ENCODE data around the gene MPZL1.

The MPZL1 gene

DNA sequence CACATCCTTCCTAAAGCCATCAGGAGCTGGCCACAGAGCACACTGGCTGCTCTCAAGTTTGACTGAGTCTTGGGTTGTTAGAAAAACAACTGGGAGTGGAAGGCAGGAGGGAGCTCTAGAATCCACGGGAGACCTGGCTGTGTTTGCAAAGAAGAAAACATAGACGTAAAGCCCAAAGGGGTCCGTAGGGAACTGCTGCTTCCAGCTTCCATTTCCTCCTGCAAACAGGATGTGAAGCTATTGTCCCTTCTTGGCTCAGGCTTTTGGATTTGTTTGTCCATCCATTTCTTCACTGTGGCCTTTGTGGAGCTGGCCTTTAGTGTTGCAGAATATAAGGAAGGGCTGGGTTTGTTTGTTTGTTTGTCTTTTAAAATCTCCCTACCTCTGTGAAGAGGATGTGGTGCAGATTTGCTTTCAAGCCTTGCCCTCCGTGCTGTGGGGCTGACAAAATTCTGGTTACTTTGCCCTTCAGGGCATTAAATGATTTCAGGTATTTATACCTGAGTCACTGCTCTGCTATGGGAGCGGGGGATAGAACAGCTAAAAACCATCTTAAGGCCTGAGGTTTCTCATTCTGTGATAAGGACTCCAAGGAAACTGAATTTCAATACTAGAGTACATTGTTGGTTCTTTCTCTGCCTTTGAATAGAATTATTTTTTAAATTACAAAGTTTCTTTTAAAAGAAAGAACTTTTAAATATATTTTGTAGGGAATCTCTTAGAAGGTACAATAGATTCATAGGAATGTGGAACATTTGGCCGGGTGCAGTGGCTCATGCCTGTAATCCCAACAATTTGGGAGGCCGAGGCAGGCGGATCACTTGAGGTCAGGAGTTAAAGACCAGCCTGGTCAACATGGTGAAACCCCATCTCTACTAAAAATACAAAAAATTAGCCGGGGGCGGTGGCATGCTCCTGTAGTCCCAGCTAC is 74.3 kb downstream of the MPZL1 start:
- H3K27ac ChIP-seq: peak overlapping the region; percentile 97
- TF ChIP-seq, protein P1, sequence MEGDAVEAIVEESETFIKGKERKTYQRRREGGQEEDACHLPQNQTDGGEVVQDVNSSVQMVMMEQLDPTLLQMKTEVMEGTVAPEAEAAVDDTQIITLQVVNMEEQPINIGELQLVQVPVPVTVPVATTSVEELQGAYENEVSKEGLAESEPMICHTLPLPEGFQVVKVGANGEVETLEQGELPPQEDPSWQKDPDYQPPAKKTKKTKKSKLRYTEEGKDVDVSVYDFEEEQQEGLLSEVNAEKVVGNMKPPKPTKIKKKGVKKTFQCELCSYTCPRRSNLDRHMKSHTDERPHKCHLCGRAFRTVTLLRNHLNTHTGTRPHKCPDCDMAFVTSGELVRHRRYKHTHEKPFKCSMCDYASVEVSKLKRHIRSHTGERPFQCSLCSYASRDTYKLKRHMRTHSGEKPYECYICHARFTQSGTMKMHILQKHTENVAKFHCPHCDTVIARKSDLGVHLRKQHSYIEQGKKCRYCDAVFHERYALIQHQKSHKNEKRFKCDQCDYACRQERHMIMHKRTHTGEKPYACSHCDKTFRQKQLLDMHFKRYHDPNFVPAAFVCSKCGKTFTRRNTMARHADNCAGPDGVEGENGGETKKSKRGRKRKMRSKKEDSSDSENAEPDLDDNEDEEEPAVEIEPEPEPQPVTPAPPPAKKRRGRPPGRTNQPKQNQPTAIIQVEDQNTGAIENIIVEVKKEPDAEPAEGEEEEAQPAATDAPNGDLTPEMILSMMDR (conservative IDR thresholded peaks at IDR 0.05; ENCODE audit: low read depth): no peak
- peak; percentile 54 for DNase-seq (ENCODE audit: low spot score)
- ChIA-PET CTCF (interaction anchor here (1.2 kb wide), 1 partner anchor 81 kb away, joined by 4 read pairs; no protein-coding TSS in a partner anchor), POLR2A (ENCODE audit: low non-redundant PET) (interaction anchor here (0.6 kb wide), 1 partner anchor 72 kb away, joined by 3 read pairs; no protein-coding TSS in a partner anchor)

DNA sequence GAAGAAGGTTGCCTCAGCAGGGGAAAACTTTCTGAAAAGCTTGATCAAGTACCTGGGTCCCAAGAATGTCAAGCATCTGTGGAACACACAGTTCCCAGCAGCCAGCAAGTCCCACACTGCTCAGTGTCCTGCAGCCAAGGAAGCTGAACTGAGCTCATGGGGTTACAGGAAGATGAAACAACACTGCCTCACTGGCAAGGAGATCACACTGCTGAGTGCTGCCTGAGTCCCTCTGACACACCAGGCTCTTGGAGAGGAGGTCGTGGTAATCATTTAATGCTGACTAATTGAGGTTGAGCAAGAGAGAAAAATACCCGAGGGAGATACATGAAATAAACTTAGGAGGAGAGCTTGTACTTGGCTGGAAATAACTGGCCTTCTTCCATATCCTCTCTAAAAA is 75.2 kb downstream of the MPZL1 start:
- ChIA-PET POLR2A (ENCODE audit: low non-redundant PET) (no interaction called here), CTCF (interaction anchor here (1.2 kb wide), 1 partner anchor 82 kb away, joined by 4 read pairs; no protein-coding TSS in a partner anchor)
- peak; percentile 87 for DNase-seq (ENCODE audit: low spot score)

DNA sequence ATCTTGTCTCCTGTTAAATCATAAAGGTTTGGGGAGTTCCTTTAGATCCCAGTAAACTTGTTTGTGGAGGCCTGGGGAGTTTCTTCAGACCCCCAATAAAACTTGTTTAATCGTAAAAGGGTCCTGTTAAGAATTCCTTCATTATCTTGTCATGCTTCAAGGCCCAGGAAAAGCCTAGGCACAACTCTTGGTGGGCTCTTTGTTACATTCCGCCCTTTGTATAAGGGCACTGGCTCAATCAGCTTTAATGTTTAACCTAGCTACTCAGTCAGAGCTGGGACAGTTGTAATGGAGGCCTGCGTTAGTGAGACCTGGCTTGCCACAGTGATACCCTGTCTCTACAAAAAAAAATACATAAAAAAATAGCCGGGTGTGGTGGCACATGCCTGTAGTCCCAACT is 77.2 kb downstream of the MPZL1 start:
- peak overlapping the region; percentile 85 for H3K27ac ChIP-seq
- TF ChIP-seq, protein P1 (conservative IDR thresholded peaks at IDR 0.05; ENCODE audit: low read depth): no peak
- CTCF ChIA-PET: no interaction called here
- no peak for DNase-seq (ENCODE audit: low spot score)
- POLR2A ChIA-PET (ENCODE audit: low non-redundant PET): interaction anchor here (1.1 kb wide), 1 partner anchor 392 kb away, joined by 6 read pairs; no protein-coding TSS in a partner anchor

More for the DNA sequence above, 75.2 kb downstream of the MPZL1 start:
- H3K27ac ChIP-seq: peak overlapping the region; percentile 97
- TF ChIP-seq, protein P1 (conservative IDR thresholded peaks at IDR 0.05; ENCODE audit: low read depth): no peak; the same call in 1 of the 2 replicates

DNA sequence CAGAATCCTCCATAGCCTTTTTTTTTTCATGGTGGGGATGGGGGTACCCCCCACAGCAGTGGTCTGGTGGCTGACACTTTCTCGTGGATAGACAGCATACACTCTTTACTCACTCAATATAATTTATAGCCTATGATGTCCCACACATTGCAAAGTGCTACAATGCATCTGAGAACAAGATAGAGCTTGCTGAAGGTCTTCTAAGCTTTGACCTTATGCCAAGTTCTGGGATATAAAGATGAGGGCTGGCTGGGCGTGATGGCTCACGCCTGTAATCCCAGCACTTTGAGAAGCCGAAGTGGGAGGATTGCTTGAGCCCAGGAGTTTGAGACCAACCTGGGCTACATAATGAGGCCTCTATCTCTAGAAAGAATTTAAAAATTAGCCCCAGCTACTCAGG is 78.0 kb downstream of the MPZL1 start:
- CTCF ChIA-PET: interaction anchor here (0.6 kb wide), 1 partner anchor 9 kb away, joined by 8 read pairs; no protein-coding TSS in a partner anchor
- POLR2A ChIA-PET (ENCODE audit: low non-redundant PET): interaction anchor here (0.6 to 0.9 kb wide), 3 partner anchors 78 to 499 kb away, joined by 3 to 9 read pairs (median 8); partner anchors contain the start of gene MPZL1
- H3K27ac ChIP-seq: peak overlapping the region; percentile 85
- peak; percentile 33 for DNase-seq (ENCODE audit: low spot score)
- TF ChIP-seq, protein P1 (conservative IDR thresholded peaks at IDR 0.05; ENCODE audit: low read depth): no peak

DNA sequence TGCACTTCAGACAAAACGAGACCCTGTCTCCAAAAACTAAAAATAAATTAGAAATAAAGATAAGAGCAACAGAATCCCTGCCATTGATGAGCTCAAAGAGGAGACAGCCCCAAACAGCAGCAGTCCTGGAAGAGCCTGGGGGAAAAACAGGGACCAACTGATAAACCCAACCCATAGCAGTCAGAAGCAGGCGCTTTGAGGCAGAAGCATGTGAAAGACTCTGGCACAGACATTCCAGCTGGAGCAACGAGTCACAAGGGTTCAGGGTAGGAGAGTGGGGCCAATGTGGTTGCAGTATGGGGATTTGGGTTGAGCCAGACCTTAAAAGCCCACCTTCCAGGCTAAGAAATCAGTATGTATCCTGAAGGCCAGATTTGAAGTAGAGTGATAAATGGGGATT is 78.5 kb downstream of the MPZL1 start:
- ChIA-PET POLR2A (ENCODE audit: low non-redundant PET) (interaction anchor here (0.6 to 0.7 kb wide), 2 partner anchors 84 to 500 kb away, joined by 3 to 9 read pairs; no protein-coding TSS in a partner anchor), CTCF (interaction anchor here (1.2 kb wide), 1 partner anchor 85 kb away, joined by 6 read pairs; no protein-coding TSS in a partner anchor)
- TF ChIP-seq, protein P1 (conservative IDR thresholded peaks at IDR 0.05; ENCODE audit: low read depth): no peak
- no peak for DNase-seq (ENCODE audit: low spot score)
- peak overlapping the region; percentile 85 for H3K27ac ChIP-seq

DNA sequence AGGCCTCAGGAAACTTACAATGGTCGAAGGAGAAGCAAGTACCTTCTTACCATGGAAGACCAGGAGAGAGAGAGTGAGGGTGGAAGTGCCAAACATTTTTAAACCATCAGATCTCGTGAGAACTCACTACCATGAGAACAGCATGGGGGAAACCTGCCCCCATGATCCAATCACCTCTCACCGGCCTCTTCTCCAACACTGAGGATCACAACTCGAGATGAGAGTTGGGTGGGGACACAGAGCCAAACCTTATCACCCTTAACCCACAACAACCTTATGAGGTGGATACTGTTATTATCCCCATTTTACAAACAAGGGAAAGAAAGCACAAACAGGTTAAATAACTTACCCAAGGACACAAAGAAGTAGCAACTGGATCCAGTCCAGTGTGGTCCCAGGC is 80.5 kb downstream of the MPZL1 start:
- DNase-seq (ENCODE audit: low spot score): no peak
- CTCF ChIA-PET: interaction anchor here (0.7 to 1.2 kb wide), 4 partner anchors 11 to 399 kb away, joined by 3 to 8 read pairs (median 4); partner anchors contain the start of gene MPC2
- H3K27ac ChIP-seq: no peak overlapping the region
- TF ChIP-seq, protein P1 (conservative IDR thresholded peaks at IDR 0.05; ENCODE audit: low read depth): no peak
- POLR2A ChIA-PET (ENCODE audit: low non-redundant PET): no interaction called here

Measured in RWPE1 (cell line).